ENCODE results near the gene TASP1.

TASP1 gene

DNA sequence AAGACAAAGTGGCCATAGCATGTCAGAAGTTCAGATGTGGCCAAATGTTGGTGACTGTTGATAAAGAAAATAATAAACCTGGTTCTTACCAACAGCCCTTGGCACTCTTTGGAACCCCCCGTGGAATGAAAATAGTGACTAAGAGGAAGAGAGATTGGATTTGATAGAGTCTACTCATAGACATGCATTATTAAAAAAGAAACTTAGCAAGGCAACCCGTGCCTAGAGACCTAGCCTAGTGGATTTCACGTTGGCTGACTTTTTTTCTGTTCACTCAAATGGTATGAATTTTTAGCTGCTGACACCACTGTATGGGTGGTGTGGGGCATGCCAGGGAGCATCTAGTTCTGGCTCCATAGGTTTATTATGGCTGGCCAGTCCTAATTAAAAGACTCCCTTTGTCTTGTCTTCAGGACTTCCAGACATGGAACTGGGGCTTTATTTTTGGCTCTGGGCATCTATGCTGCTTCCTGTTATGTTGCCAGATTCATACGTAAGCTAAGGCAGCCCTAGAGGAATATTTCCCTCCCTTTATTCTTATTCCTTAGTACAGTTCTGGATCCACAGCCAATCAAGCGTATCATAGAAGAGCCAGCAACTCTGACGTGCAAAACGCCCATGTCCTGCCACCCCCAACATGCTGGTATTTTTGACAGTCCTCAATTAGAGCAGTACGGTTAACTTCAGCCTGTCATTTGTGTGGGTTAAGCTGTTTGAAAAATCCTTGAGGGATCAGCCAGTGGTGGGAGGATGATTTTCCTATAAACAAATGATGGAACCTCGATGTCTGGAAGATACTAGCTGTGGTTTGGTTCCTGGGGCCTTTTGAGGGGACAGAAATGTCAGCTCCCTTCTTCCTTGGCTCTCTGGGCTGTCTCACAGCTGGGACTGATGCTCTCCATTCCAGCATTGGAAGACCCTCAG, 290.2 kb downstream of the TASP1 start:
- no peak for DNase-seq (ENCODE audit: low read depth)

DNA sequence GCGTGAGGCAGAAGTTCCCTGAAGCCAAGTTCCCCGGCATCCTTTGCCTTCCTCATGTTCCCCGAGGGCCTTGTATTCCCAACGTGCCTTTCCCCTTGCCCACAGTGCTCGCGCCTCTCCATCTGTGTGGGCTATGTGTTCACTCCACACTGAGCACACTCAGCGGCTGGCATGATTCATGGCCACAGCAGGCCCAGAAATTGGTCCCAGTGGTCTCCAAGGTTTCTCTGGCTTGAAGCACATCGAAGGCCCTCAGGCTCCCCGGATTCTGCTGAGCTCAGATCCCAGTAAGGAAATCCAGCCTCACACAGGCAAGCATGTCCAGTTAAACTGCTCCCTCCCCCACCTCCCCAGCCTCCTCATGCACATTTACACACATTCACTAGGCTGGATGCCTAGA, 294.1 kb downstream of the TASP1 start:
- DNase-seq (ENCODE audit: low read depth), result no peak

DNA sequence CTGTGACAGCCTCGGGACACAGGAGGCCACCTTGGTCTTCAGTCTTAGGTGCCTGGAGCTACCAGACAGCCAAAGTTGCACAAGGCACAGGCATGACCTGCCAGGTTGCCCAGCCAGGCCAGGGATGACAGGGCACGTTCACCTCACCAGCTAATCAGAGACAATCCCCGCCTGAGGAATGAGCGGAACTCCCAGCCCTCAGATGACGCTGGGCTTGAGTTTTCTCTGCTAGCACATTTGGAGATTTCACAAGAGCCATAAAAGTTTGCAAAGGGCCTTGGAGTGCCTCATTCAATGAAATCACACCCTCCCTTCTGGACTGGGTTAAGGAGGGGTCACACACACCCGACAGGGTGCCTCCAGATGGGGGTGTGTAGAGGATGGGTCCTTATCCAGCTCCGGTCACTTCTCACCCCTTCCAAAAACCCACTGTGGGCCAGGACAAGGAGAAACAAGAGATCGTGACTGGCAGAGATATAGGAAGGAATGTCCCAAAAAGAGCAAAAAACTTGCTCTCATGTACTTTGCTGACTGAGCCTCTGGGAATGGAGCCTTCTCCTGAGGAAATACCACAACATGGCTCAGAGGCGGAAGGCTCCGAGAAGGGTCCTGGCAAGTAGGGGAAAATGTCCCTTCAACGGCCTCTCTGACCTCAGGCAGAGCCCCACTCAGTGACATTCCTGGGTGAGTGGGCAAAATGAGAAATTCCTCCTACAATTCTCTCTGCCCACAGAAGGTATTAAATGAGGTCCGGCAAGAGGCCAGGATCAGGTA, 296.1 kb downstream of the TASP1 start:
- no peak for DNase-seq (ENCODE audit: low read depth)

DNA sequence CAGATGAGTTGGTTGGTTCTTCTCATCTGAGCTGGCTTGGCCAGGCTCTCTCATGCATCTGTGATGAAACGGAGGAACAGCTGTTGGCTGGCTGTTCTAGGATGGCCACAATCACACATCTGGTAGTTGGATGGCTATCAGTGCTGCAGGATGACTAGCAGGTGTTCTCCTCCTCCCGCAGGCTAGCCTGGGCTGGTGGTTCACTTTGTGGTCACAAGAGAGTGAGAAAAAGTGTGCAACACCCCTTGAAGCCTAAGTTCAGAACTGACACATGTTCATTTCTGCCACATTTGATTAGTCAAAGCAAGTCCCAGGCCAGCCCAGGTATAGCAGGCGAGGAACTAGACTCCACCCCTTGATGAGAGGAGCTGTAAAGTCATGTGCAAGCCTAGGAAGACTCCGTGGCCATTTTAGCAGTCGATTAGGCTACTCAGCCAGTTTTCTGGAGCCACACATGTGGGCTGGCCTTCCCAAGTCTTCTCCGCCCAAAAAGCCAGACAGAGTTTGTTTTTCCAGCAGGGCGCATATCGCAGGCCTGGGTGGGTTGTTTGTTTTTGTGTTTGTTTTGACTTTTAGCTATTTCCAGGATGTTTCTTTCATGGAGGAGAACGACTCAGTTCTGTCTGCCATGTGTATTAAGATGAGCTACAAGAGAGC, 296.9 kb downstream of the TASP1 start:
- no peak for DNase-seq (ENCODE audit: low read depth)

DNA sequence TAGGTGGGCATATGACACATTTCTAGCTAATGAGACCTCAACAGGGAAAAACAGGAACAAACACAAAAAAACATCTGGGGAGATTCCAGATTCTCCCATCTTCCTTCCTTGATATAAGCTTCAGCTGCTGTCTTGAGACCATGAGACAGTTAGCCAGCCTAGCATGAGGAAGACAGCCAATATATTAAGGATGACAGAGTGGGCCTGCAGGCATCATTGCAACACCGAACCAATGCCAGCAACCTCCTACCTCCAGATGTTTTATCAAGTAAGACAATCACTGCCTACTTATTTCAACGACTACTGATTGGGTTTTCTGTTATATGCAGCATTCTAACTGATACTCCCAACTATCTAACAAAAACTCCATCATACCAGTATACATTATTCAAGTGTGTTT, 298.6 kb downstream of the TASP1 start:
- DNase-seq (ENCODE audit: low read depth), result no peak

Measured in stimulated activated CD8-positive, alpha-beta memory T cell treated with anti-CD3 and anti-CD28 coated beads, Interleukin-15, amount 100 ng/mL, for 24 hours (primary cell).